GM08714 (cell line): ENCODE data around the gene PPP6C.

Source experiments
- H3K4me3 ChIP-seq: fragments of 200-500 bp; sonication (Bioruptor generic); 2 replicates; pipeline ENCODE4 v1.5.1; 2014; ENCODE audit warnings: mild to moderate bottlenecking, low read length, inconsistent platforms
- ZNF274 ChIP-seq: IDR thresholded peaks from 2 replicates; pipeline ENCODE4 v1.6.1; 2012; ENCODE audit warnings: mild to moderate bottlenecking, low read depth, low read length

The PPP6C gene

GRCh38 chr9:125103021-125103420, 86.6 kb downstream of the PPP6C start:
- no peak overlapping the region for H3K4me3 ChIP-seq
- no peak for TF ChIP-seq ZNF274

GRCh38 chr9:125100822-125101221, 88.8 kb downstream of the PPP6C start:
- H3K4me3 ChIP-seq: no peak overlapping the region
- TF ChIP-seq ZNF274: no peak

- TF ChIP-seq ZNF274: no peak
- no peak overlapping the region for H3K4me3 ChIP-seq
Observed at GRCh38 chr9:125099816-125100215, 89.8 kb downstream of the PPP6C start.
